Tibial artery (tissue), 4 donors: ENCODE measurements around the gene CLCN7.
"Not testable (repeated sequence)": the region's sequence is repeated elsewhere in the genome, so short reads cannot be mapped to it uniquely, and the experiment has no call there.

Experiments
- DNase-seq, 2 donors: peaks; one replicate each; pipeline ENCODE4 v3.0.0-alpha.2; 2019
- H3K27ac ChIP-seq, 2 donors: fragments of 200-600 bp; sonication (generic) in 1 of 2; 1 replicate in 1 of 2; 2 replicates in 1 of 2; pipeline ENCODE4 v1.5.1; 2018 to 2019; ENCODE audit warnings: mild to moderate bottlenecking in 1 of 2
- H3K27me3 ChIP-seq, 2 donors: fragments of 200-600 bp; sonication (generic) in 1 of 2; one replicate each; pipeline versions ENCODE4 v1.5.1 to v1.6.0; 2016 to 2019
- H3K36me3 ChIP-seq, 3 donors: fragments of 200-600 bp; sonication (generic) in 2 of 3; one replicate each; pipeline ENCODE4 v1.5.1; 2016 to 2019; ENCODE audit warnings: mild to moderate bottlenecking in 2 of 3
- H3K4me1 ChIP-seq, 4 donors: fragments of 200-600 bp; sonication (generic) in 2 of 4; 1 replicate in 3 of 4; 2 replicates in 1 of 4; pipeline ENCODE4 v1.5.1; 2016 to 2019
- H3K4me3 ChIP-seq, 2 donors: fragments of 200-600 bp; sonication (generic) in 1 of 2; 1 replicate in 1 of 2; 2 replicates in 1 of 2; pipeline ENCODE4 v1.5.1; 2018 to 2019; ENCODE audit warnings: mild to moderate bottlenecking in 2 of 2
- H3K9me3 ChIP-seq, 3 donors: fragments of 200-600 bp; sonication (generic) in 1 of 3; one replicate each; pipeline ENCODE4 v1.5.1; 2016 to 2019
- intact Hi-C: fragments of 100-400 bp; cut with DNase I; formaldehyde crosslinking; loops from one replicate; pipeline ENCODE4 v1.15.0; 2023; ENCODE audit warnings: low total_unique reads
- TF ChIP-seq, protein P1 (sequence below), 2 experiments: fragments of 200-600 bp in 1 of 2; fragments of 450-650 bp in 1 of 2; IDR thresholded peaks; one replicate each; pipeline ENCODE4 v1.5.1; 2017 to 2019; ENCODE audit warnings: antibody characterized with exemption in 2 of 2, mild to moderate bottlenecking in 1 of 2, moderate library complexity in 1 of 2

CLCN7 gene

GRCh38 chr16:1488054-1488601 lies 13.3 kb upstream of the CLCN7 start:
- no peak overlapping the region for H3K4me3 ChIP-seq
- H3K27ac ChIP-seq = no peak overlapping the region
- no peak for DNase-seq
- intact Hi-C loops = no loop called here
- peaks cover 0 to 7% (median 6%) of the 10 kb centered on the region in 4 donors for H3K4me1 ChIP-seq
- TF ChIP-seq, protein P1, sequence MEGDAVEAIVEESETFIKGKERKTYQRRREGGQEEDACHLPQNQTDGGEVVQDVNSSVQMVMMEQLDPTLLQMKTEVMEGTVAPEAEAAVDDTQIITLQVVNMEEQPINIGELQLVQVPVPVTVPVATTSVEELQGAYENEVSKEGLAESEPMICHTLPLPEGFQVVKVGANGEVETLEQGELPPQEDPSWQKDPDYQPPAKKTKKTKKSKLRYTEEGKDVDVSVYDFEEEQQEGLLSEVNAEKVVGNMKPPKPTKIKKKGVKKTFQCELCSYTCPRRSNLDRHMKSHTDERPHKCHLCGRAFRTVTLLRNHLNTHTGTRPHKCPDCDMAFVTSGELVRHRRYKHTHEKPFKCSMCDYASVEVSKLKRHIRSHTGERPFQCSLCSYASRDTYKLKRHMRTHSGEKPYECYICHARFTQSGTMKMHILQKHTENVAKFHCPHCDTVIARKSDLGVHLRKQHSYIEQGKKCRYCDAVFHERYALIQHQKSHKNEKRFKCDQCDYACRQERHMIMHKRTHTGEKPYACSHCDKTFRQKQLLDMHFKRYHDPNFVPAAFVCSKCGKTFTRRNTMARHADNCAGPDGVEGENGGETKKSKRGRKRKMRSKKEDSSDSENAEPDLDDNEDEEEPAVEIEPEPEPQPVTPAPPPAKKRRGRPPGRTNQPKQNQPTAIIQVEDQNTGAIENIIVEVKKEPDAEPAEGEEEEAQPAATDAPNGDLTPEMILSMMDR (IDR thresholded peaks at IDR 0.05) = no peak
- no peaks in the 10 kb centered on the region for H3K27me3 ChIP-seq
- H3K9me3 ChIP-seq = no peaks in the 10 kb centered on the region
- H3K36me3 ChIP-seq = no peaks in the 10 kb centered on the region

DNA sequence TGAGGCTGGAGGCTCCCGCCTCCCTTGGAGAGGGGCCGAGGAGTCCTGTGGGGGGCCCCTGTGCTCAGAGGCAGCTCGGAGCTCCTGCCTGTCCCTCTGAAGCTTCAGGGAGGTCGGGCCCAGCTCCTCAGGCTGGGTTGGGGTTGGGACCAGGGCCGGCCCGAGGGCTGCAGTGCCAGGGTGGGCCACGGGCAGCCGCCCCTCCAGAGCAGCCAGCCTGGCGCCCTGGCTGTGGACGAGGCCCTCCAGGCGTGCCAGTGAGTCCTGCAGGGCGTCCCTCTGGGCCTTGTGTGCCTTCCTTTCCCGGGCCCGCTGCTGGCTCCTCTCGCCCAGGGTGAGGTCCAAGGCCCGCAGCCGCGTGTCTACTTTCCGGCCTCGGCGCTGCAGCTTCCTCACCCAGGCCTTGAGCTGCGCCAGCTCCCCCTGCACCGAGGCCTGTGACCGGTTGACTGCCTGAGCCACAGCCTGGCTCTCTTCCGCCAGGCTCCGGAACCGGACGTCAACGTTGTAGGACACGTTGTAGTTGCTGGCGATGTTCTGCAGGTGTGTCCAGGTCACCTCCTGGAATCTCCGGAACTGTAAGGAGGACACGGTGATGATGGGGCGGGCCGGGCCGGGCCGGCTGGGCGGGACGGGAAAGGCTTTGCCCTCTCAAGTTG lies 12.7 kb upstream of the CLCN7 start:
- Histone ChIP-seq H3K27ac (no peak overlapping the region), H3K27me3 (no peaks in the 10 kb centered on the region), H3K36me3 (no peaks in the 10 kb centered on the region), H3K4me3 (no peak overlapping the region), H3K9me3 (no peaks in the 10 kb centered on the region), H3K4me1 (peaks cover 0 to 2% (median 1%) of the 10 kb centered on the region in 4 donors)
- DNase-seq = no peak
- TF ChIP-seq, protein P1 (IDR thresholded peaks at IDR 0.05) = no peak
- intact Hi-C loops = no loop called here

DNA sequence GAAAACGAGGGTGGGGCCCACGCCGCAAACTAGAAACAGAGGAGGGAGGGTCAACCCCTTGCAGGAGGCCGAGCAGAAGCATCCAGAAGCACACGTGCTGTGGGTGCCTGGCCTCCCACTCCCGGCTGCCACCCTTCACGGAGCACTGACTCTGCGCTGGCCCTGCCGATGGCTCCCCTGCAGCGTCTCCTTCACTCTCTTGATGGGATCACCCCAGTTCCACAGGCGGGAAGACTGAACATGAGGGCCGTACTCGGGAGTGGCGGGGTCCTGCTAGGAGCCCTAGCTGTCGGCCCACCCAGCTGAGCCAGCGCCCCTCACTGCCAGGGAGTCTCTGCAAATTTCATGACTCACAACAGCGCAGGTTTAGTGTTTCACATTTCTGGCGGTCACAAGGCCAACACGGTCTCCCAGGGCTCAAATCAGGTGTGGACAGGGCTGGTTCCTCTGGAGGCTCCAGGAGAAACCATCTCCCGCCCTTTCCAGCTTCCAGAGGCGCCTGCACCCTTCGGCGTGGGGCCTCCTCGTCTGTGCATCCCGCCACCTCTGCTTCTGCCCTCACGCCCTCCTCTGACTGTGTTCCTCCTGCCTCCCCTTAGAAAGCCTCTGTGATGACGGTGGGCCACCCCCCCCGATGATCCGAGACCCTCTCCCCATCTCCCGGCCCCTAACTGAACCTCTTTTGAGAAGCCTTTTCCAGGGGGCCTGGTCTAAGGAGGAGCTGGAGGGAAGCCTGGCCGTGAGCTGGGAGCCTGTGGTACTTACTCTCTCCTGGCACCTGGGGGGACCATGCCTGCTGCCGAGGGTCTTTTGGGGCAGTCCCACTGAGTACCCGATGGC lies 11.9 kb upstream of the CLCN7 start:
- intact Hi-C loops = no loop called here
- H3K4me1 ChIP-seq = no peaks in the 10 kb centered on the region
- no peak overlapping the region for H3K27ac ChIP-seq
- no peaks in the 10 kb centered on the region for H3K9me3 ChIP-seq
- DNase-seq = no peak
- TF ChIP-seq, protein P1 (IDR thresholded peaks at IDR 0.05) = no peak
- no peaks in the 10 kb centered on the region for H3K36me3 ChIP-seq
- H3K4me3 ChIP-seq = no peak overlapping the region
- no peaks in the 10 kb centered on the region for H3K27me3 ChIP-seq

GRCh38 chr16:1485847-1486496 lies 11.1 kb upstream of the CLCN7 start:
- DNase-seq = no peak
- Histone ChIP-seq H3K4me3 (no peak overlapping the region), H3K27ac (no peak overlapping the region), H3K27me3 (no peaks in the 10 kb centered on the region), H3K9me3 (no peaks in the 10 kb centered on the region), H3K36me3 (no peaks in the 10 kb centered on the region), H3K4me1 (no peaks in the 10 kb centered on the region)
- intact Hi-C loops = no loop called here
- TF ChIP-seq, protein P1 (IDR thresholded peaks at IDR 0.05) = no peak

DNA sequence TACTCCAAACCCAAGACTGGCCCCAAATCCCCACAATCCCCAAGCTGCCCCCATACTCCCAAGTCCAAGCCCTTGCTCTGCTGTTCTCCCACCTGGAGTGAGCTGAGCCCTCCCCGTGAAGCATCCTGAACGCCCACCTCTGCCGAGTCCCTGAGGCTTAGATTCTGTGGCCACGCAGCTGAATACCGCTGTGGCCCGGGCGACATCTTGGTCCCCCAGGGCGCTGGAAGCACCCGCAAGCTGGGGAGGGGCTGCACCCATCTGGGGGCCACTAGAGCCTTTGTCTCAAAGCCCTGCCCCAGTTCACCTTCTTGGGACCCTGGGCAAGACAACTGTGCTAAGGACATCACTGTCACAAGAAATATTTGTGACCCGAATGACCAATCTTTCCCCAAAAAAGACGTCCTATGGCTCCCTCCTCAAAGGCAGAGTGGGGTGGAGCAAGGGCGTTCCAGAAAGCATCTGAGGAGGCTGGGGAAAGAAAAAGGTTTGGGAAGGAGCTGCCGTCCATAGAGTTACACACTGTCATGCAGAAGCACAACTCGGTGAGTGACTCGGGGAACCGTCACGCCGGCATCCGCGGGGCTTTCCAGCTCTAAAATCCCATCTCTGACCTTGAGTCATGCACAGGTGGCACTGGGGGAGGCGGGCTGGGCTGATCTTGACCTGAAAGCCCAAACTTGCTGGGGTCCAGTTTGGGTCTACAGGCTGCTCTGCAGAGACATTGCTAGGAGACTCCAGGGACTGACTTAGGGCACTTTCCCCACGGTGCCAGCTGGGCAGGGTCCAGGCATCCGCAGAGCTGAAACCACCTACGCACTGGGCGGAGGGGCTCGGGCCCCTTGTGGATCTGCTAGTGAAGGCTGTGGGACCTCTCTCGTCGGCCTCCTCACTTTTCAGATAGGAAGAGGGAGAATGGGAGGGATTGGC lies 7.3 kb upstream of the CLCN7 start:
- Histone ChIP-seq H3K4me1 (no peaks in the 10 kb centered on the region), H3K9me3 (no peaks in the 10 kb centered on the region), H3K4me3 (no peak overlapping the region), H3K27me3 (no peaks in the 10 kb centered on the region), H3K36me3 (no peaks in the 10 kb centered on the region), H3K27ac (no peak overlapping the region)
- no peak for DNase-seq
- TF ChIP-seq, protein P1 (IDR thresholded peaks at IDR 0.05) = no peak
- intact Hi-C loops = no loop called here

DNA sequence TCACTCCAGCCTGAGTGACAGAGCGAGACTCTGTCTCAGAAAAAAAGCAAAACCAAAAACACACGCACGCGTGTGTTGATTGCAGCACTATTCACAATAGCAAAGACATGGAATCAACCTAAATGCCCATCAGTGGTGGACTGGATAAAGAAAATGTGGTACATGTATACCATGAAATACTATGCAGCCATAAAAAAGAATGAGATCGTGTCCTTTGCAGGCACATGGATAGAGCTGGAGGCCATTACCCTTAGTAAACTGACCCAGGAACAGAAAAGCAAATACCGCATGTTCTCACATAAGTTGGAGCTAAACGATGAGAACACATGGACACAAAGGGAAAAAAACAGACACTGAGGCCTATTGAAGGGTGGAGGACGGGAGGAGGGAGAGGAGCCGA lies 4.1 kb upstream of the CLCN7 start:
- H3K9me3 ChIP-seq, H3K36me3 ChIP-seq, DNase-seq, H3K27ac ChIP-seq, H3K4me3 ChIP-seq, H3K27me3 ChIP-seq: not testable (repeated sequence)
- intact Hi-C loops = loop anchor here (5.0 to 10.0 kb wide), 2 partner anchors 54 to 138 kb away; partner anchors contain the start of gene UQCC4
- H3K4me1 ChIP-seq = peaks cover 0 to 13% (median 9%) of the 10 kb centered on the region in 4 donors
